ENCODE data around the gene PTGFRN. TPM values are rescaled to one million over a fixed set of nuclear protein-coding genes. Genes with fewer than 3 reads are reported as not detected.

PTGFRN gene
- total and polyA plus RNA-seq, 8 donors = 38.1 to 77.5 (median 67.9) TPM

- Histone ChIP-seq H3K4me1 (peaks cover 6 to 10% of the 10 kb centered on the region in 2 donors), H3K27me3 (peaks cover 0 to 6% of the 10 kb centered on the region in 2 donors), H3K27ac (no peak overlapping the region), H3K9me3 (no peaks in the 10 kb centered on the region), H3K4me3 (no peak overlapping the region), H3K36me3 (no peaks in the 10 kb centered on the region)
- no peak for DNase-seq
- intact Hi-C loops (cut with DNase I) = no loop called here
- TF ChIP-seq CTCF (IDR thresholded peaks at IDR 0.05) = no peak
- no peak for ATAC-seq
These were observed 28.8 kb upstream of the PTGFRN start for GRCh38 chr1:116880917-116881316.

- Histone ChIP-seq H3K4me1 (peaks cover 6 to 10% of the 10 kb centered on the region in 2 donors), H3K4me3 (no peak overlapping the region), H3K27ac (peak overlapping the region in 1 of 2 donors; percentile 66), H3K36me3 (no peaks in the 10 kb centered on the region), H3K27me3 (peaks cover 0 to 6% of the 10 kb centered on the region in 2 donors), H3K9me3 (no peaks in the 10 kb centered on the region)
- intact Hi-C loops (cut with DNase I) = no loop called here
- no peak for TF ChIP-seq CTCF (IDR thresholded peaks at IDR 0.05)
- ATAC-seq (peak; percentile 42), DNase-seq (peak in 3 of 4 donors; percentile 48 to 86 (median 71))
These were observed 27.7 kb upstream of the PTGFRN start for GRCh38 chr1:116881879-116882520.

GRCh38 chr1:116882866-116883265, 26.9 kb upstream of the PTGFRN start:
- no peak for TF ChIP-seq CTCF (IDR thresholded peaks at IDR 0.05)
- H3K27ac ChIP-seq = no peak overlapping the region
- ATAC-seq = no peak
- no peaks in the 10 kb centered on the region for H3K36me3 ChIP-seq
- no peak for DNase-seq
- H3K9me3 ChIP-seq = no peaks in the 10 kb centered on the region
- intact Hi-C loops (cut with DNase I) = no loop called here
- H3K4me3 ChIP-seq = no peak overlapping the region
- peaks cover 0 to 6% of the 10 kb centered on the region in 2 donors for H3K27me3 ChIP-seq
- peaks cover 6 to 10% of the 10 kb centered on the region in 2 donors for H3K4me1 ChIP-seq

GRCh38 chr1:116886291-116886878, 23.3 kb upstream of the PTGFRN start:
- Histone ChIP-seq H3K4me3 (no peak overlapping the region), H3K27me3 (no peaks in the 10 kb centered on the region), H3K4me1 (no peaks in the 10 kb centered on the region), H3K27ac (no peak overlapping the region), H3K36me3 (no peaks in the 10 kb centered on the region), H3K9me3 (no peaks in the 10 kb centered on the region)
- ATAC-seq = no peak
- TF ChIP-seq CTCF (IDR thresholded peaks at IDR 0.05) = no peak
- intact Hi-C loops (cut with DNase I) = no loop called here
- DNase-seq = no peak

- TF ChIP-seq CTCF (IDR thresholded peaks at IDR 0.05) = no peak
- intact Hi-C loops (cut with DNase I) = no loop called here
- no peak for ATAC-seq
These were observed 22.5 kb upstream of the PTGFRN start for GRCh38 chr1:116887212-116887611.

More at GRCh38 chr1:116887212-116887611, 22.5 kb upstream of the PTGFRN start:
- no peak overlapping the region for H3K4me3 ChIP-seq
- no peaks in the 10 kb centered on the region for H3K36me3 ChIP-seq
- H3K9me3 ChIP-seq = no peaks in the 10 kb centered on the region
- no peak for DNase-seq
- H3K4me1 ChIP-seq = no peaks in the 10 kb centered on the region
- no peak overlapping the region for H3K27ac ChIP-seq
- no peaks in the 10 kb centered on the region for H3K27me3 ChIP-seq

Measured in left lung (tissue), 10 donors.